K562 (cell line): ENCODE data around the gene PRR35. TPM values are rescaled to one million over a fixed set of nuclear protein-coding genes. Genes with fewer than 3 reads are reported as not detected.

Experiments used
- ATAC-seq: fragments of 200-7000 bp; cut with Tn5 transposase; 3 replicates; pipeline ENCODE4 v1.9.1; 2020; ENCODE audit warnings: moderate library complexity
- BruUV-seq: library from RNA; stranded (reverse); fragments of 400-500 nt; replicated peaks from 2 replicates; lab custom pipeline; 2021; lab: Mats Ljungman, UMichigan
- CTCF ChIA-PET: fragments of 300-600 bp; formaldehyde crosslinking; extraction: SDS; loops from one replicate; lab custom pipeline; 2021; ENCODE audit warnings: low intra/inter-chr PET ratio; lab: Yijun Ruan, JAX
- POLR2A ChIA-PET: fragments of 300-600, 350-650 bp; sonication (Branson Sonifier 250); formaldehyde crosslinking; extraction: SDS; loops from one replicate; lab custom pipeline; 2021; ENCODE audit warnings: antibody characterized with exemption, inconsistent platforms; lab: Yijun Ruan, JAX
- DNase-seq, 4 experiments: peaks; one replicate each; pipeline versions ENCODE4 v3.0.0 to v3.0.0-alpha.2; 2011 to 2018; ENCODE audit warnings: low spot score in 3 of 4, mixed read lengths in 3 of 4; ENCODE audit errors: extremely low read depth in 1 of 4
- FAIRE-seq: peaks from 2 replicates; lab custom pipeline; 2011; peaks lifted over from hg19 to GRCh38; lab: Jason Lieb, UNC
- H2AFZ ChIP-seq: 2 replicates; pipeline ENCODE4 v1.6.0; 2011; ENCODE audit warnings: low read depth, low read length, control low read depth, inconsistent platforms
- H3K27ac ChIP-seq: fragments of 200-600 bp; 3 replicates; pipeline ENCODE4 v1.8.0; 2011; ENCODE audit warnings: low read depth, mild to moderate bottlenecking, control low read depth, inconsistent platforms, low read length, moderate library complexity, mixed read lengths; ENCODE audit errors: extremely low read depth
- H3K27me3 ChIP-seq, 2 experiments: fragments of 300-600 bp in 1 of 2; 2 replicates in 1 of 2; 3 replicates in 1 of 2; pipeline versions ENCODE4 v1.6.0 to v1.8.0; 2011; ENCODE audit warnings: inconsistent platforms in 2 of 2, low read length in 2 of 2, mild to moderate bottlenecking in 1 of 2, mixed read lengths in 1 of 2, moderate library complexity in 1 of 2; ENCODE audit not compliant: control insufficient read depth in 2 of 2, insufficient read depth in 2 of 2
- H3K36me3 ChIP-seq: fragments of 300-600 bp; 3 replicates; pipeline ENCODE4 v1.8.0; 2011; ENCODE audit warnings: mild to moderate bottlenecking, low read length, inconsistent platforms; ENCODE audit not compliant: control insufficient read depth, insufficient read depth
- H3K4me1 ChIP-seq, 2 experiments: fragments of 200-600 bp in 1 of 2; replicated peaks in 1 of 2; 2 replicates in 1 of 2; 3 replicates in 1 of 2; pipeline versions ENCODE4 v1.5.1 to v1.8.0; 2011; ENCODE audit warnings: inconsistent platforms in 2 of 2, low read length in 2 of 2, mild to moderate bottlenecking in 1 of 2, mixed read lengths in 1 of 2, moderate library complexity in 1 of 2; ENCODE audit not compliant: control insufficient read depth in 2 of 2, insufficient read depth in 2 of 2
- H3K4me2 ChIP-seq: 2 replicates; pipeline ENCODE4 v1.6.1; 2011; ENCODE audit warnings: low read length, control low read depth, inconsistent platforms, mixed read lengths; ENCODE audit not compliant: insufficient read depth
- H3K4me3 ChIP-seq: fragments of 200-600 bp; sonication (generic), shearing (Covaris generic); 2 replicates; pipeline ENCODE4 v1.5.1; 2016; ENCODE audit warnings: control low read depth, inconsistent platforms
- H3K79me2 ChIP-seq: fragments of 200-600 bp; 3 replicates; pipeline ENCODE4 v1.8.0; 2011; ENCODE audit warnings: low read length, inconsistent platforms; ENCODE audit not compliant: control insufficient read depth, insufficient read depth
- H3K9ac ChIP-seq, 2 experiments: 2 replicates each; pipeline versions ENCODE4 v1.6.0 to v1.6.1; 2011; ENCODE audit warnings: low read depth in 2 of 2, low read length in 2 of 2, control low read depth in 1 of 2, inconsistent platforms in 1 of 2, mild to moderate bottlenecking in 1 of 2, mixed read lengths in 1 of 2; ENCODE audit not compliant: insufficient read depth in 1 of 2
- H3K9me1 ChIP-seq: one replicate; pipeline ENCODE4 v1.6.0; 2011; ENCODE audit warnings: inconsistent platforms, mild to moderate bottlenecking, low read length, moderate library complexity; ENCODE audit not compliant: control insufficient read depth, insufficient read depth
- H3K9me3 ChIP-seq: replicated peaks from 2 replicates; pipeline ENCODE4 v1.5.1; 2011; ENCODE audit warnings: low read depth, low read length, inconsistent platforms; ENCODE audit not compliant: control insufficient read depth, insufficient read depth
- H4K20me1 ChIP-seq: replicated peaks from 2 replicates; pipeline ENCODE4 v1.6.1; 2011; ENCODE audit warnings: low read length, inconsistent platforms, mixed read lengths; ENCODE audit not compliant: control insufficient read depth, insufficient read depth
- CSDE1 ChIP-seq, 2 experiments: fragments of 450-650 bp; IDR thresholded peaks; 2 replicates each; pipeline ENCODE4 v1.6.1; 2016; ENCODE audit warnings: mild to moderate bottlenecking in 1 of 2
- HDGF ChIP-seq: fragments of 450-650 bp; IDR thresholded peaks from 2 replicates; pipeline ENCODE4 v1.6.1; 2016
- POLR2G ChIP-seq: fragments of 200-400 bp; formaldehyde crosslinking; IDR thresholded peaks from 2 replicates; pipeline ENCODE4 v1.6.1; 2017; ENCODE audit warnings: low read depth, mild to moderate bottlenecking, antibody characterized with exemption, low read length, moderate library complexity
- SRSF1 ChIP-seq: fragments of 200-400 bp; formaldehyde crosslinking; IDR thresholded peaks from 2 replicates; pipeline ENCODE4 v1.6.1; 2017; ENCODE audit warnings: mild to moderate bottlenecking, low read depth, low read length, moderate library complexity
- TEAD4 ChIP-seq, 2 experiments: sonication (generic) in 1 of 2; formaldehyde crosslinking in 1 of 2; IDR thresholded peaks; 2 replicates each; pipeline versions ENCODE4 v1.6.1 to v1.8.0; 2012 to 2022; ENCODE audit warnings: borderline replicate concordance in 1 of 2, inconsistent platforms in 1 of 2, low read length in 1 of 2, mild to moderate bottlenecking in 1 of 2, missing genetic modification reagents in 1 of 2
- TRIM28 ChIP-seq: fragments of 450-650 bp; IDR thresholded peaks from 2 replicates; pipeline ENCODE4 v1.6.1; 2017
- ZNF23 ChIP-seq: fragments of 250-450 bp; sonication (Bioruptor Pico); IDR thresholded peaks from 2 replicates; pipeline ENCODE4 v1.4.0; 2020; ENCODE audit warnings: mild to moderate bottlenecking
- ZSCAN29 ChIP-seq: fragments of 450-650 bp; IDR thresholded peaks from 2 replicates; pipeline ENCODE4 v1.6.1; 2017
- WGBS: fragments of 100-300 bp; shearing (Covaris generic); methylation state at CpG from one replicate; pipeline ENCODE4 v1.1.6; 2016; ENCODE audit warnings: low coverage, mixed read lengths; ENCODE audit not compliant: insufficient coverage; ENCODE audit errors: missing lambda C conversion rate; 5-methylcytosine and 5-hydroxymethylcytosine counted together
- in situ Hi-C: fragments of 300-500 bp; cut with MboI; formaldehyde crosslinking; loops from 4 replicates; pipeline ENCODE4 v1.15.0; 2018; ENCODE audit warnings: inconsistent platforms, mixed read lengths
- intact Hi-C: fragments of 100-400 bp; cut with micrococcal nuclease; formaldehyde crosslinking; loops from 2 replicates; pipeline ENCODE4 v1.14.2; 2022
- polyA plus RNA-seq, 8 experiments: library from polyadenylated mRNA; depleted of rRNA in 4 of 8; stranded (reverse) in 5 of 8; unstranded in 3 of 8; fragments of >200 nt; fragmentation: Nextera tagmentation in 2 of 8; fragmentation: Illumina TruSeq in 1 of 8; extraction: Ambion mirVana in 2 of 8; extraction: Trizol in 1 of 8; gene quantifications; 2 replicates each; pipeline versions ENCODE4 v1.2.1 to v1.2.3, GENCODE V29; 2011 to 2014; ENCODE audit warnings: inconsistent platforms in 1 of 8, missing spikeins in 1 of 8
- total RNA-seq, 7 experiments: library from RNA; depleted of rRNA in 6 of 7; stranded (reverse); fragments of >200 nt in 6 of 7; fragmentation: Illumina TruSeq in 2 of 7; extraction: Trizol in 2 of 7; gene quantifications; 2 replicates each; pipeline versions ENCODE4 v1.2.1 to v1.2.3, GENCODE V29; 2011 to 2021; ENCODE audit warnings: low replicate concordance in 1 of 7
- TF ChIP-seq, protein P1 (sequence below): sonication (generic); formaldehyde crosslinking; IDR thresholded peaks from 2 replicates; pipeline ENCODE4 v1.9.0; 2022; ENCODE audit warnings: mild to moderate bottlenecking, missing genetic modification reagents
- TF ChIP-seq, protein P2 (sequence below): sonication (generic); formaldehyde crosslinking; IDR thresholded peaks from 2 replicates; pipeline ENCODE4 v1.8.0; 2022; ENCODE audit warnings: mild to moderate bottlenecking, low read depth, missing genetic modification reagents

PRR35 gene
- total and polyA plus RNA-seq, 9 of the 15 experiments (the other 6 are each of a cell fraction or from before 2014, with no cell fraction given) = 0.17 to 0.45 (median 0.21) TPM; not detected in 5

DNA sequence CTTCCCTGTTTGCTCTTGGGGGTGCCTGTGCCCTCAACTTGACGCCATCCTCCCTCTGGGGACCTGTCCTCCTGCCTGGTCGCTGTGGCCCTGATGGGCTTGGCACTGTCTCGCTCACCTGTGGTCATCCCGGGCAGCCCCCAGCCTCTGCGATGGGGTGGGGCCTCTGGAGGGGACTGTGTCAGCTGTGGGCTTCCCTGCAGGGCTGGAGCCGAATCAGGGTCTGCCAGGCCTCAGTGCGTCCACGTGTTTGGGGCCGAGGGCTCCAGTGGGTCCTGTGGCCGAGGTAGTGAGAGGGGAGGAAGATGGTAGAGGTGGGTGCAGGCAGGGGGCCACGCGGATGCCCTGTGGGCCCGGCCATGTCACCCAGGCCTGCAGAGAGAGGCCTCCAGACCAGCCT is 17.6 kb downstream of the PRR35 start:
- Histone ChIP-seq H3K9me3 (no peaks in the 10 kb centered on the region), H3K9me1 (peaks cover 3% of the 10 kb centered on the region), H2AFZ (no peak overlapping the region), H3K27me3 (no peaks in the 10 kb centered on the region), H3K4me3 (no peak overlapping the region), H3K79me2 (no peaks in the 10 kb centered on the region), H4K20me1 (peaks cover 10% of the 10 kb centered on the region), H3K4me1 (peaks cover 0 to 87% of the 10 kb centered on the region in 2 experiments; a peak in 4 of 5 replicates), H3K36me3 (peaks cover 26% of the 10 kb centered on the region; the same call in 2 of the 3 replicates), H3K4me2 (no peak overlapping the region), H3K9ac (peak overlapping the region in 1 of 2 experiments; percentile 4; a peak in 1 of 4 replicates), H3K27ac (no peak overlapping the region)
- FAIRE-seq (no peak), DNase-seq (no peak), ATAC-seq (no peak)
- CTCF ChIA-PET = no interaction called here
- 91% methylated on average over 13 of the region's 13 CpGs for WGBS
- in situ Hi-C loops (loop anchor here (5.0 kb wide), 1 partner anchor 90 kb away; the partner anchor contains the start of gene RHOT2), intact Hi-C loops (loop anchor here (5.0 kb wide), 1 partner anchor 90 kb away; the partner anchor contains the start of gene RHOT2)
- POLR2A ChIA-PET = interaction anchor here (0.8 to 2.0 kb wide), 2 partner anchors 11 to 189 kb away, joined by 3 to 6 read pairs; no protein-coding TSS in a partner anchor
- TF ChIP-seq, protein P1, sequence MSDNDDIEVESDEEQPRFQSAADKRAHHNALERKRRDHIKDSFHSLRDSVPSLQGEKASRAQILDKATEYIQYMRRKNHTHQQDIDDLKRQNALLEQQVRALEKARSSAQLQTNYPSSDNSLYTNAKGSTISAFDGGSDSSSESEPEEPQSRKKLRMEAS (CRISPR knock-in tag) = 0 out of 2 replicates have a peak, but pooled peaks have one; percentile 6
- TF ChIP-seq SRSF1 (no peak), TRIM28 (no peak), ZSCAN29 (no peak), ZNF23 (CRISPR knock-in tag) (no peak), HDGF (no peak), TEAD4 (IDR thresholded peaks at IDR 0.05; ENCODE audit: low read length) (no peak), TEAD4 (CRISPR knock-in tag; IDR thresholded peaks at IDR 0.05; ENCODE audit: borderline replicate concordance) (no peak), POLR2G (peak; percentile 19), CSDE1 (IDR thresholded peaks at IDR 0.05) (no peak)
- TF ChIP-seq, protein P2, sequence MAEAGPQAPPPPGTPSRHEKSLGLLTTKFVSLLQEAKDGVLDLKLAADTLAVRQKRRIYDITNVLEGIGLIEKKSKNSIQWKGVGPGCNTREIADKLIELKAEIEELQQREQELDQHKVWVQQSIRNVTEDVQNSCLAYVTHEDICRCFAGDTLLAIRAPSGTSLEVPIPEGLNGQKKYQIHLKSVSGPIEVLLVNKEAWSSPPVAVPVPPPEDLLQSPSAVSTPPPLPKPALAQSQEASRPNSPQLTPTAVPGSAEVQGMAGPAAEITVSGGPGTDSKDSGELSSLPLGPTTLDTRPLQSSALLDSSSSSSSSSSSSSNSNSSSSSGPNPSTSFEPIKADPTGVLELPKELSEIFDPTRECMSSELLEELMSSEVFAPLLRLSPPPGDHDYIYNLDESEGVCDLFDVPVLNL (CRISPR knock-in tag) = no peak
- no TSS peak for BruUV-seq
